ENCODE results near the gene C18orf63.

- TF ChIP-seq POLR2A (IDR thresholded peaks at IDR 0.05; ENCODE audit: low read depth, low read length) (no peak), TAF1 (IDR thresholded peaks at IDR 0.05; ENCODE audit: borderline replicate concordance, low read depth, low read length) (no peak)
These were observed 4.6 kb upstream of the C18orf63 start for GRCh38 chr18:74311000-74311399.
